Keratinocyte (primary cell): Measurements from ENCODE around the gene TRMT112.

Source experiments
- CTCF ChIP-seq, 3 experiments: IDR thresholded peaks in 1 of 3; conservative IDR thresholded peaks in 1 of 3; optimal IDR thresholded peaks in 1 of 3; 2 replicates in 2 of 3; 3 replicates in 1 of 3; pipeline versions ENCODE3 to v1.5.1; 2011; ENCODE audit warnings: low read length in 3 of 3, mild to moderate bottlenecking in 3 of 3, moderate library complexity in 2 of 3, control low read depth in 1 of 3, inconsistent platforms in 1 of 3; ENCODE audit not compliant: insufficient read depth in 2 of 3; ENCODE audit errors: extremely low read depth in 1 of 3
- EZH2 ChIP-seq: IDR thresholded peaks from one replicate; pipeline ENCODE4 v1.6.1; 2012; ENCODE audit warnings: inconsistent platforms, mild to moderate bottlenecking, low read length, moderate library complexity

GRCh38 chr11:64331569-64332371 is 14.4 kb upstream of the TRMT112 start:
- peak; percentile 82 to 91 (median 90) for TF ChIP-seq CTCF (optimal IDR thresholded peaks at IDR 0.05 in 1 of 3, IDR thresholded peaks at IDR 0.05 in 1 of 3, conservative IDR thresholded peaks at IDR 0.05 in 1 of 3; ENCODE audit: extremely low read depth in 1 of 3, insufficient read depth in 2 of 3, low read length in 3 of 3)
- no peak for TF ChIP-seq EZH2
